ENCODE results near the gene IKZF3. TPM values are rescaled to one million over a fixed set of nuclear protein-coding genes. Genes with fewer than 3 reads are reported as not detected.
"Not testable (repeated sequence)": the region's sequence is repeated elsewhere in the genome, so short reads cannot be mapped to it uniquely, and the experiment has no call there.

The IKZF3 gene
- total RNA-seq, 1 donor: under 0.01 TPM

GRCh38 chr17:39765175-39765574 is 98.9 kb downstream of the IKZF3 start:
- no peak for DNase-seq (ENCODE audit: low read depth)
- no peak for TF ChIP-seq CTCF (IDR thresholded peaks at IDR 0.05; ENCODE audit: insufficient read depth, low read depth, low read length)
- no peak overlapping the region for H3K4me3 ChIP-seq (ENCODE audit: low read depth, low read length)

GRCh38 chr17:39764171-39764570 is 99.9 kb downstream of the IKZF3 start:
- not testable (repeated sequence) for DNase-seq (ENCODE audit: low read depth); H3K4me3 ChIP-seq (ENCODE audit: low read depth, low read length)

GRCh38 chr17:39763051-39763820 is 100.9 kb downstream of the IKZF3 start:
- peak; percentile 44 for DNase-seq (ENCODE audit: low read depth)

GRCh38 chr17:39761861-39762496 is 102.1 kb downstream of the IKZF3 start:
- DNase-seq (ENCODE audit: low read depth): no peak
- no peak for TF ChIP-seq CTCF (IDR thresholded peaks at IDR 0.05; ENCODE audit: insufficient read depth, low read depth, low read length)

More at GRCh38 chr17:39763051-39763820, 100.9 kb downstream of the IKZF3 start:
- no peak overlapping the region for H3K4me3 ChIP-seq (ENCODE audit: low read depth, low read length)
- no peak for TF ChIP-seq CTCF (IDR thresholded peaks at IDR 0.05; ENCODE audit: insufficient read depth, low read depth, low read length)

GRCh38 chr17:39759204-39759603 is 104.9 kb downstream of the IKZF3 start:
- no peak for DNase-seq (ENCODE audit: low read depth)
- no peak overlapping the region for H3K4me3 ChIP-seq (ENCODE audit: low read depth, low read length)
- TF ChIP-seq CTCF (IDR thresholded peaks at IDR 0.05; ENCODE audit: insufficient read depth, low read depth, low read length): no peak

More at GRCh38 chr17:39761861-39762496, 102.1 kb downstream of the IKZF3 start:
- no peak overlapping the region for H3K4me3 ChIP-seq (ENCODE audit: low read depth, low read length)

- H3K4me3 ChIP-seq (ENCODE audit: low read depth, low read length): no peak overlapping the region
- DNase-seq (ENCODE audit: low read depth): no peak
- no peak for TF ChIP-seq CTCF (IDR thresholded peaks at IDR 0.05; ENCODE audit: insufficient read depth, low read depth, low read length)
Observed at GRCh38 chr17:39757931-39758873, 105.9 kb downstream of the IKZF3 start.
